COLO668 (cell line): ENCODE measurements around the gene KCNF1.

ENCODE experiments used
- DNase-seq: peaks from one replicate; lab custom pipeline; 2025; ENCODE audit not compliant: unreplicated experiment; lab: John Stamatoyannopoulos, UW

The KCNF1 gene

GRCh38 chr2:10901160-10901939 is 10.4 kb upstream of the KCNF1 start:
- peak; percentile 29 for DNase-seq

GRCh38 chr2:10903861-10904210 is 7.9 kb upstream of the KCNF1 start:
- no peak for DNase-seq

GRCh38 chr2:10904455-10904854 is 7.3 kb upstream of the KCNF1 start:
- DNase-seq = no peak

- peak; percentile 41 for DNase-seq
Measured at GRCh38 chr2:10905006-10905861, 6.5 kb upstream of the KCNF1 start.

GRCh38 chr2:10905862-10906143 is 5.9 kb upstream of the KCNF1 start:
- no peak for DNase-seq

- DNase-seq = peak; percentile 71
Measured at GRCh38 chr2:10906926-10907625, 4.7 kb upstream of the KCNF1 start.

- no peak for DNase-seq
Measured at GRCh38 chr2:10908195-10908594, 3.5 kb upstream of the KCNF1 start.

GRCh38 chr2:10909050-10909995 is 2.4 kb upstream of the KCNF1 start:
- peak; percentile 39 for DNase-seq

- no peak for DNase-seq
Measured at GRCh38 chr2:10909996-10910341, 1.8 kb upstream of the KCNF1 start.

- DNase-seq = no peak
Measured at GRCh38 chr2:10910625-10911024, 1.1 kb upstream of the KCNF1 start.

- peak; percentile 68 for DNase-seq
Measured at GRCh38 chr2:10912076-10912731, 470 bp downstream of the KCNF1 start.

GRCh38 chr2:10912796-10913455 is 1.2 kb downstream of the KCNF1 start:
- DNase-seq = no peak

GRCh38 chr2:10913501-10914271 is 2.0 kb downstream of the KCNF1 start:
- DNase-seq = no peak

GRCh38 chr2:10914272-10914693 is 2.5 kb downstream of the KCNF1 start:
- DNase-seq = no peak

GRCh38 chr2:10915236-10915635 is 3.5 kb downstream of the KCNF1 start:
- no peak for DNase-seq

GRCh38 chr2:10915731-10916276 is 4.1 kb downstream of the KCNF1 start:
- no peak for DNase-seq

- no peak for DNase-seq
Measured at GRCh38 chr2:10916953-10917352, 5.2 kb downstream of the KCNF1 start.

GRCh38 chr2:10917927-10918326 is 6.2 kb downstream of the KCNF1 start:
- no peak for DNase-seq
